Measurements from ENCODE around the gene FBXL3. TPM values are rescaled to one million over a fixed set of nuclear protein-coding genes. Genes with fewer than 3 reads are reported as not detected.

Gene FBXL3
- total RNA-seq, 1 experiment from 2014 or later: 16.7 TPM

DNA sequence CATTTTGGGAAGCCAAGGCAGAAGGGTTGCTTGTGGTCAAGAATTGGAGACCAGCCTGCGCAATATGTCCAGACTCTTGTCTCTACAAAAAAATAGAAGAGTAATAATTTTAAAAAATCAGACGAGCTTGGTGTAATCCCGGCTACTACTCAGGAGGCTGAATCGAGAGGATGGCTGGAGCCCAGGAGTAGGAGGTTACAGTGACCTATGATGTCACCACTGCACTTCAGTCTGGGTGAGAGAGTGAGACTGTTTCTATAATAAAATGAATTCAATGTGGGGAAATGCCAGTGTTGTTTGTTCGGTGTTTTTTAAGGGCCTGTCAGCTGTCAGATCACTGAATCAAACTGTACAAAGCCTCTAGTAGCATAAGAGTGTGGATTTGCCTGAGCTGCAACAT is 1.2 kb upstream of the FBXL3 start:
- peaks cover 0 to under 1% (median 0%) of the 10 kb centered on the region in 3 experiments; a peak in 2 of 7 replicates for H3K36me3 Mint-ChIP-seq (ENCODE audit: insufficient read depth in 1 of 3, low read depth in 3 of 3)
- Histone ChIP-seq H4K8ac (replicated peaks; ENCODE audit: insufficient read length, low read depth, low read length) (no peak overlapping the region), H4K20me1 (ENCODE audit: control insufficient read depth, insufficient read depth, insufficient read length) (no peaks in the 10 kb centered on the region), H3K56ac (ENCODE audit: insufficient read length, low read depth, low read length) (no peak overlapping the region), H3K14ac (ENCODE audit: insufficient read depth, low read length) (no peak overlapping the region), H3K9me3 (ENCODE audit: control insufficient read depth, low read depth, low read length) (no peaks in the 10 kb centered on the region), H3K18ac (ENCODE audit: insufficient read length, low read depth, low read length) (no peak overlapping the region), H2BK15ac (ENCODE audit: low read depth, low read length) (no peak overlapping the region), H4K5ac (ENCODE audit: insufficient read length, low read depth, low read length) (no peak overlapping the region), H3K4me1 (ENCODE audit: insufficient read depth, low read length) (peaks cover 5% of the 10 kb centered on the region; the same call in 1 of the 2 replicates), H3K4ac (ENCODE audit: low read depth, low read length) (no peak overlapping the region), H2BK5ac (ENCODE audit: insufficient read length, low read length) (no peak overlapping the region), H4K91ac (ENCODE audit: insufficient read length, low read depth, low read length) (no peak overlapping the region), H3K79me1 (ENCODE audit: insufficient read depth, low read depth, low read length, poor library complexity, severe bottlenecking) (peaks cover under 1% of the 10 kb centered on the region), H2BK12ac (ENCODE audit: insufficient read length, low read depth, low read length) (no peak overlapping the region), H3K9ac (ENCODE audit: extremely low read depth, insufficient read length, low read length) (no peak overlapping the region), H2BK20ac (ENCODE audit: low read depth, low read length, poor library complexity, severe bottlenecking) (no peak overlapping the region), H3K79me2 (ENCODE audit: insufficient read depth, low read length) (peaks cover 4% of the 10 kb centered on the region; the same call in 1 of the 2 replicates), H3K23ac (ENCODE audit: insufficient read length, low read depth, low read length) (no peak overlapping the region), H3K27me3 (ENCODE audit: insufficient read depth, low read length) (no peaks in the 10 kb centered on the region), H3T11ph (ENCODE audit: low read length) (no peak overlapping the region), H2AFZ (ENCODE audit: low read length) (no peak overlapping the region), H3K27ac (ENCODE audit: insufficient read length, low read depth, low read length) (no peak overlapping the region), H3K23me2 (ENCODE audit: insufficient read length, low read depth, low read length, poor library complexity, severe bottlenecking) (peaks cover 4% of the 10 kb centered on the region), H2BK120ac (ENCODE audit: low read depth, low read length, poor library complexity, severe bottlenecking) (no peak overlapping the region), H3K4me2 (ENCODE audit: insufficient read depth, insufficient read length, low read length) (peak overlapping the region; percentile 84), H2AK5ac (ENCODE audit: insufficient read length, low read length) (no peak overlapping the region)
- H3K27me3 Mint-ChIP-seq (ENCODE audit: low read depth): no peaks in the 10 kb centered on the region; the same call in 1 of the 2 replicates
- WGBS (ENCODE audit: extremely low coverage, insufficient read length, low lambda C conversion rate): no CpG with 5 or more reads among the region's 5 CpGs
- TF ChIP-seq, protein P1, sequence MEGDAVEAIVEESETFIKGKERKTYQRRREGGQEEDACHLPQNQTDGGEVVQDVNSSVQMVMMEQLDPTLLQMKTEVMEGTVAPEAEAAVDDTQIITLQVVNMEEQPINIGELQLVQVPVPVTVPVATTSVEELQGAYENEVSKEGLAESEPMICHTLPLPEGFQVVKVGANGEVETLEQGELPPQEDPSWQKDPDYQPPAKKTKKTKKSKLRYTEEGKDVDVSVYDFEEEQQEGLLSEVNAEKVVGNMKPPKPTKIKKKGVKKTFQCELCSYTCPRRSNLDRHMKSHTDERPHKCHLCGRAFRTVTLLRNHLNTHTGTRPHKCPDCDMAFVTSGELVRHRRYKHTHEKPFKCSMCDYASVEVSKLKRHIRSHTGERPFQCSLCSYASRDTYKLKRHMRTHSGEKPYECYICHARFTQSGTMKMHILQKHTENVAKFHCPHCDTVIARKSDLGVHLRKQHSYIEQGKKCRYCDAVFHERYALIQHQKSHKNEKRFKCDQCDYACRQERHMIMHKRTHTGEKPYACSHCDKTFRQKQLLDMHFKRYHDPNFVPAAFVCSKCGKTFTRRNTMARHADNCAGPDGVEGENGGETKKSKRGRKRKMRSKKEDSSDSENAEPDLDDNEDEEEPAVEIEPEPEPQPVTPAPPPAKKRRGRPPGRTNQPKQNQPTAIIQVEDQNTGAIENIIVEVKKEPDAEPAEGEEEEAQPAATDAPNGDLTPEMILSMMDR (conservative IDR thresholded peaks at IDR 0.05): no peak
- H3K27ac Mint-ChIP-seq: peak overlapping the region in 1 of 3 experiments; percentile 70; a peak in 2 of 7 replicates
- peak overlapping the region; percentile 80 to 93 for H3K4me3 Mint-ChIP-seq
- DNase-seq: no peak
- H3K9me3 Mint-ChIP-seq: 0 out of 5 replicates have a peak, but pooled peaks cover 0 to 3% of the 10 kb centered on the region in 2 experiments
- peaks cover 28 to 32% of the 10 kb centered on the region in 2 experiments for H3K4me1 Mint-ChIP-seq

Measured in H9 (cell line).